Uterus (tissue), 2 donors: Measurements from ENCODE around the gene FAM227B.

ENCODE experiments used
- POLR2A ChIP-seq, 2 donors: fragments of 450-650 bp; IDR thresholded peaks; one replicate each; pipeline ENCODE4 v1.6.1; 2016; ENCODE audit warnings: antibody characterized with exemption in 2 of 2, mild to moderate bottlenecking in 1 of 2, moderate library complexity in 1 of 2
- TF ChIP-seq, protein P1 (sequence below), 4 experiments: fragments of 200-600 bp in 2 of 4; fragments of 450-650 bp in 2 of 4; sonication (generic) in 2 of 4; IDR thresholded peaks; one replicate each; pipeline ENCODE4 v1.5.1; 2016 to 2019; ENCODE audit warnings: antibody characterized with exemption in 4 of 4, mild to moderate bottlenecking in 2 of 4, moderate library complexity in 1 of 4

DNA sequence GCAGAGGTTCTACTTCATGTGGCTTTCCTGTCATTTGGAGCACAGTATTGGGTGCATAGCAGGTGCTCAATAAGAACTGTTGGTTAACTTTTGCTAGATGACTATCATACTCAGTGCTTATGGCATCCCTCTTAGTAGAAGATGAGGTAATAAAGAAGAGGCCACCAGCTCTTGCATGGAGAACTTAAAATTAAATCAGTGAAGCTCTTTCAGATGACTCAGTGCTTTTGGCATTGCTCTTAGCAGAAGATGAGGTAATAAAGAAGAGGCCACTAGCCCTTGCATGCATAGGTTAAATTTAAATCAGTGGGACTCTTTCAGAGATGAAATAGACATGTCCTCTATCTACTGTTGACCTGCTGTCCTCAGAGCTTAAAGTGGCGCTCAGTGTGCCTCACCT lies 307.0 kb downstream of the FAM227B start:
- TF ChIP-seq, protein P1, sequence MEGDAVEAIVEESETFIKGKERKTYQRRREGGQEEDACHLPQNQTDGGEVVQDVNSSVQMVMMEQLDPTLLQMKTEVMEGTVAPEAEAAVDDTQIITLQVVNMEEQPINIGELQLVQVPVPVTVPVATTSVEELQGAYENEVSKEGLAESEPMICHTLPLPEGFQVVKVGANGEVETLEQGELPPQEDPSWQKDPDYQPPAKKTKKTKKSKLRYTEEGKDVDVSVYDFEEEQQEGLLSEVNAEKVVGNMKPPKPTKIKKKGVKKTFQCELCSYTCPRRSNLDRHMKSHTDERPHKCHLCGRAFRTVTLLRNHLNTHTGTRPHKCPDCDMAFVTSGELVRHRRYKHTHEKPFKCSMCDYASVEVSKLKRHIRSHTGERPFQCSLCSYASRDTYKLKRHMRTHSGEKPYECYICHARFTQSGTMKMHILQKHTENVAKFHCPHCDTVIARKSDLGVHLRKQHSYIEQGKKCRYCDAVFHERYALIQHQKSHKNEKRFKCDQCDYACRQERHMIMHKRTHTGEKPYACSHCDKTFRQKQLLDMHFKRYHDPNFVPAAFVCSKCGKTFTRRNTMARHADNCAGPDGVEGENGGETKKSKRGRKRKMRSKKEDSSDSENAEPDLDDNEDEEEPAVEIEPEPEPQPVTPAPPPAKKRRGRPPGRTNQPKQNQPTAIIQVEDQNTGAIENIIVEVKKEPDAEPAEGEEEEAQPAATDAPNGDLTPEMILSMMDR (IDR thresholded peaks at IDR 0.05), result no peak
- TF ChIP-seq POLR2A (IDR thresholded peaks at IDR 0.05), result no peak
